Ovary (tissue), 9 donors: Measurements from ENCODE around the gene PDCD6IP. TPM values are rescaled to one million over a fixed set of nuclear protein-coding genes. Genes with fewer than 3 reads are reported as not detected.

Source experiments
- DNase-seq, 5 donors: peaks; one replicate each; pipeline ENCODE4 v3.0.0-alpha.2; 2019 to 2020
- H3K27ac ChIP-seq, 2 donors: fragments of 200-600 bp; one replicate each; pipeline versions ENCODE4 v1.5.1 to v1.8.0; 2019 to 2022
- H3K27me3 ChIP-seq: fragments of 200-600 bp; one replicate; pipeline ENCODE4 v1.8.0; 2022
- H3K36me3 ChIP-seq: fragments of 200-600 bp; sonication (generic); one replicate; pipeline ENCODE4 v1.5.1; 2019
- H3K4me1 ChIP-seq: one replicate; pipeline ENCODE4 v1.8.1; 2013; ENCODE audit warnings: mild to moderate bottlenecking, moderate library complexity; ENCODE audit not compliant: insufficient read depth
- H3K4me3 ChIP-seq: fragments of 200-600 bp; sonication (generic); one replicate; pipeline ENCODE4 v1.5.1; 2017
- H3K9me3 ChIP-seq, 2 donors: fragments of 200-600 bp in 1 of 2; sonication (generic) in 1 of 2; one replicate each; pipeline versions ENCODE4 v1.5.1 to v1.8.1; 2013 to 2019; ENCODE audit warnings: mild to moderate bottlenecking in 1 of 2, moderate library complexity in 1 of 2
- CTCF ChIP-seq, 3 donors: fragments of 450-650 bp in 2 of 3; fragments of 200-600 bp in 1 of 3; IDR thresholded peaks; one replicate each; pipeline versions ENCODE4 v1.5.1 to v1.8.0; 2016 to 2022; ENCODE audit warnings: antibody characterized with exemption in 3 of 3, mild to moderate bottlenecking in 1 of 3
- EP300 ChIP-seq: sonication (generic); formaldehyde crosslinking; IDR thresholded peaks from one replicate; pipeline ENCODE4 v1.6.1; 2017; ENCODE audit warnings: antibody characterized with exemption
- POLR2A ChIP-seq: fragments of 450-650 bp; IDR thresholded peaks from one replicate; pipeline ENCODE4 v1.6.1; 2017; ENCODE audit warnings: antibody characterized with exemption, mild to moderate bottlenecking, moderate library complexity
- WGBS, 3 donors: extraction: QIAGEN DNeasy Blood & Tissue Kit in 1 of 3; methylation state at CpG; one replicate each; pipeline versions ENCODE4 v1.1.5 to v1.1.7; 2013 to 2017; 5-methylcytosine and 5-hydroxymethylcytosine counted together
- intact Hi-C, 4 donors: fragments of 100-400 bp; cut with DNase I; formaldehyde crosslinking; loops; one replicate each; pipeline versions ENCODE4 v1.11.0 to v1.15.1; 2022 to 2023
- polyA plus RNA-seq, 2 donors: library from polyadenylated mRNA; stranded (reverse); fragments of 200-250 nt in 1 of 2; fragments of 350-450 nt in 1 of 2; fragmentation: Illumina TruSeq in 1 of 2; extraction: RNeasy Lipid Tissue Mini Kit (QIAGEN cat#74804) in 1 of 2; gene quantifications; one replicate each; pipeline ENCODE4 v1.2.3, GENCODE V29; 2013 to 2014
- total RNA-seq, 7 donors: library from RNA; depleted of rRNA in 2 of 7; stranded (reverse); fragments of >200 nt in 2 of 7; fragmentation: NEBNext Ultra II Directional in 3 of 7; extraction: Animal tissue kit (Norgen Biotek cat#: 25700) in 3 of 7; gene quantifications; one replicate each; pipeline versions ENCODE4 v1.1.0 to v1.2.4, GENCODE V29; 2016 to 2023
- donor health status: DM: no; HTN: no; CAD: no; lungs with moderate emphysema.
- donor health status: DM: no; HTN: no; CAD: no.
- donor health status: Bipolar disorder and iron deficiency.
- donor health status: DM: yes; HTN: yes; CAD: no.
- donor health status: DM: no; HTN: no; CAD: no.
- donor health status: DM: yes; HTN: yes; CAD: no.

The PDCD6IP gene
- total and polyA plus RNA-seq, 9 donors: 40.0 to 166 (median 126) TPM

- intact Hi-C loops: loop anchor here (5.0 to 10.0 kb wide), 2 partner anchors 149 to 152 kb away; no protein-coding TSS in a partner anchor
- H3K36me3 ChIP-seq: no peaks in the 10 kb centered on the region
- no peaks in the 10 kb centered on the region for H3K27me3 ChIP-seq
- H3K9me3 ChIP-seq: no peaks in the 10 kb centered on the region
- H3K4me3 ChIP-seq: no peak overlapping the region
- TF ChIP-seq POLR2A (no peak), EP300 (no peak), CTCF (IDR thresholded peaks at IDR 0.05) (no peak)
- 55 to 58% (median 56%) methylated on average over 7 of the region's 7 CpGs for WGBS, 3 donors
- H3K27ac ChIP-seq: no peak overlapping the region
- DNase-seq: no peak
- H3K4me1 ChIP-seq: no peaks in the 10 kb centered on the region
Measured at GRCh38 chr3:33786565-33787327, 11.7 kb upstream of the PDCD6IP start.

- Histone ChIP-seq H3K36me3 (no peaks in the 10 kb centered on the region), H3K4me1 (no peaks in the 10 kb centered on the region), H3K27ac (no peak overlapping the region), H3K9me3 (no peaks in the 10 kb centered on the region), H3K27me3 (no peaks in the 10 kb centered on the region), H3K4me3 (no peak overlapping the region)
- intact Hi-C loops: loop anchor here (5.0 to 10.0 kb wide), 2 partner anchors 150 to 153 kb away; no protein-coding TSS in a partner anchor
- WGBS, 3 donors: 7 to 9% (median 8%) methylated on average over 15 of the region's 15 CpGs
- TF ChIP-seq CTCF (IDR thresholded peaks at IDR 0.05) (peak; percentile 49 to 55 (median 54)), POLR2A (no peak)
- DNase-seq: peak; percentile 36 to 66 (median 46)
Measured at GRCh38 chr3:33787328-33788009, 11.0 kb upstream of the PDCD6IP start.

GRCh38 chr3:33789183-33789954, 9.1 kb upstream of the PDCD6IP start:
- no peak for TF ChIP-seq CTCF (IDR thresholded peaks at IDR 0.05)
- no peak for TF ChIP-seq POLR2A
- TF ChIP-seq EP300: no peak
- no peaks in the 10 kb centered on the region for H3K9me3 ChIP-seq
- H3K4me3 ChIP-seq: no peak overlapping the region
- H3K4me1 ChIP-seq: no peaks in the 10 kb centered on the region
- WGBS, 3 donors: 60 to 66% (median 63%) methylated on average over 4 of the region's 4 CpGs
- intact Hi-C loops: loop anchor here (5.0 to 10.0 kb wide), 2 partner anchors 152 to 155 kb away; no protein-coding TSS in a partner anchor
- DNase-seq: no peak
- H3K27me3 ChIP-seq: no peaks in the 10 kb centered on the region
- H3K27ac ChIP-seq: no peak overlapping the region
- no peaks in the 10 kb centered on the region for H3K36me3 ChIP-seq

GRCh38 chr3:33790091-33790490, 8.3 kb upstream of the PDCD6IP start:
- intact Hi-C loops: no loop called here
- no peaks in the 10 kb centered on the region for H3K4me1 ChIP-seq
- no peak for TF ChIP-seq CTCF (IDR thresholded peaks at IDR 0.05)
- no peak for TF ChIP-seq EP300
- TF ChIP-seq POLR2A: no peak
- DNase-seq: no peak
- WGBS, 3 donors: 84 to 88% (median 85%) methylated on average over 3 of the region's 3 CpGs
- no peaks in the 10 kb centered on the region for H3K36me3 ChIP-seq
- no peaks in the 10 kb centered on the region for H3K9me3 ChIP-seq
- no peaks in the 10 kb centered on the region for H3K27me3 ChIP-seq
- H3K4me3 ChIP-seq: no peak overlapping the region
- H3K27ac ChIP-seq: no peak overlapping the region
